Type B pancreatic cell (in vitro differentiated cells): ENCODE measurements around the gene MORF4L1. TPM values are rescaled to one million over a fixed set of nuclear protein-coding genes. Genes with fewer than 3 reads are reported as not detected.
"Not testable (repeated sequence)": the region's sequence is repeated elsewhere in the genome, so short reads cannot be mapped to it uniquely, and the experiment has no call there.

ENCODE experiments used
- DNase-seq: peaks from one replicate; pipeline ENCODE4 v3.0.0; 2021; ENCODE audit warnings: mixed read lengths; ENCODE audit not compliant: unreplicated experiment; ENCODE audit errors: extremely low spot score
- H3K27ac Mint-ChIP-seq: 2 replicates; pipeline ENCODE4 v1.8.0; 2021; ENCODE audit warnings: mild to moderate bottlenecking, mixed read lengths
- H3K27me3 Mint-ChIP-seq: 2 replicates; pipeline ENCODE4 v1.8.0; 2021; ENCODE audit warnings: mixed read lengths
- H3K36me3 Mint-ChIP-seq: 2 replicates; pipeline ENCODE4 v1.8.0; 2021; ENCODE audit warnings: mixed read lengths
- H3K4me1 Mint-ChIP-seq: one replicate; pipeline ENCODE4 v1.8.0; 2021; ENCODE audit warnings: mixed read lengths; ENCODE audit not compliant: unreplicated experiment
- H3K4me3 Mint-ChIP-seq: 2 replicates; pipeline ENCODE4 v1.8.0; 2021; ENCODE audit warnings: mild to moderate bottlenecking, mixed read lengths
- H3K9me3 Mint-ChIP-seq: 2 replicates; pipeline ENCODE4 v1.8.0; 2021; ENCODE audit warnings: mixed read lengths
- total RNA-seq: library from RNA; stranded (reverse); gene quantifications from 2 replicates; pipeline ENCODE4 v1.2.1, GENCODE V29; 2021; ENCODE audit warnings: low replicate concordance
- TF ChIP-seq, protein P1 (sequence below): fragments of 200-600 bp; sonication (generic); conservative IDR thresholded peaks from 2 replicates; pipeline ENCODE4 v1.5.0; 2021; ENCODE audit warnings: antibody characterized with exemption, mild to moderate bottlenecking

Gene MORF4L1
- total RNA-seq, 1 donor from 2014 or later = 372 TPM

DNA sequence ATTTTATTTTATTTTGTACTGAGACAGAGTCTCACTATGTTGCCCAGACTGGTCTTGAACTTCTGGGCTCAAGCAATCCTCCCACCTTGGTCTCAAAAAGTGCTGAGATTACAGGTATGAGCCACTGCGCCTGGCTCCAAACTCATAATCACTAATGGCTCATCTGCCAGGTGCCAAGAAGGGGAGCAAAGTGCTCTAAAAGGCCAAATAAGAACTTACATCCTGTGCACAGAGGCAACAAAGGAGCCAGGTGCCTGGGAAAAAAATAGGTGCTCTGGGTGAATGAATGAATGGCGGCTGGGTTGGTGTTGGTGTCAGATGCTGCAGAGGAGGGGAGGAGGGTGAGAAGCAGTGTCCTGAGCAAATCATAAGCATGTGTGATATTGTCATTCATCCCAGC lies 35.6 kb upstream of the MORF4L1 start:
- H3K4me1 Mint-ChIP-seq = peaks cover 12% of the 10 kb centered on the region
- H3K27me3 Mint-ChIP-seq = peaks cover 9% of the 10 kb centered on the region
- DNase-seq = no peak
- TF ChIP-seq, protein P1, sequence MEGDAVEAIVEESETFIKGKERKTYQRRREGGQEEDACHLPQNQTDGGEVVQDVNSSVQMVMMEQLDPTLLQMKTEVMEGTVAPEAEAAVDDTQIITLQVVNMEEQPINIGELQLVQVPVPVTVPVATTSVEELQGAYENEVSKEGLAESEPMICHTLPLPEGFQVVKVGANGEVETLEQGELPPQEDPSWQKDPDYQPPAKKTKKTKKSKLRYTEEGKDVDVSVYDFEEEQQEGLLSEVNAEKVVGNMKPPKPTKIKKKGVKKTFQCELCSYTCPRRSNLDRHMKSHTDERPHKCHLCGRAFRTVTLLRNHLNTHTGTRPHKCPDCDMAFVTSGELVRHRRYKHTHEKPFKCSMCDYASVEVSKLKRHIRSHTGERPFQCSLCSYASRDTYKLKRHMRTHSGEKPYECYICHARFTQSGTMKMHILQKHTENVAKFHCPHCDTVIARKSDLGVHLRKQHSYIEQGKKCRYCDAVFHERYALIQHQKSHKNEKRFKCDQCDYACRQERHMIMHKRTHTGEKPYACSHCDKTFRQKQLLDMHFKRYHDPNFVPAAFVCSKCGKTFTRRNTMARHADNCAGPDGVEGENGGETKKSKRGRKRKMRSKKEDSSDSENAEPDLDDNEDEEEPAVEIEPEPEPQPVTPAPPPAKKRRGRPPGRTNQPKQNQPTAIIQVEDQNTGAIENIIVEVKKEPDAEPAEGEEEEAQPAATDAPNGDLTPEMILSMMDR = no peak
- H3K9me3 Mint-ChIP-seq = no peaks in the 10 kb centered on the region
- no peaks in the 10 kb centered on the region for H3K36me3 Mint-ChIP-seq
- no peak overlapping the region for H3K4me3 Mint-ChIP-seq
- H3K27ac Mint-ChIP-seq = no peak overlapping the region

- TF ChIP-seq, protein P1 = no peak
- no peak overlapping the region for H3K27ac Mint-ChIP-seq
- no peak for DNase-seq
- no peak overlapping the region for H3K4me3 Mint-ChIP-seq
- H3K36me3 Mint-ChIP-seq = no peaks in the 10 kb centered on the region
- H3K4me1 Mint-ChIP-seq = peaks cover 15% of the 10 kb centered on the region
- no peaks in the 10 kb centered on the region for H3K9me3 Mint-ChIP-seq
- H3K27me3 Mint-ChIP-seq = peaks cover 9% of the 10 kb centered on the region
Observed at GRCh38 chr15:78837543-78837942, 35.1 kb upstream of the MORF4L1 start.

- H3K27me3 Mint-ChIP-seq = peaks cover 3% of the 10 kb centered on the region
- no peak for DNase-seq
Observed at GRCh38 chr15:78838489-78838888, 34.2 kb upstream of the MORF4L1 start.

DNA sequence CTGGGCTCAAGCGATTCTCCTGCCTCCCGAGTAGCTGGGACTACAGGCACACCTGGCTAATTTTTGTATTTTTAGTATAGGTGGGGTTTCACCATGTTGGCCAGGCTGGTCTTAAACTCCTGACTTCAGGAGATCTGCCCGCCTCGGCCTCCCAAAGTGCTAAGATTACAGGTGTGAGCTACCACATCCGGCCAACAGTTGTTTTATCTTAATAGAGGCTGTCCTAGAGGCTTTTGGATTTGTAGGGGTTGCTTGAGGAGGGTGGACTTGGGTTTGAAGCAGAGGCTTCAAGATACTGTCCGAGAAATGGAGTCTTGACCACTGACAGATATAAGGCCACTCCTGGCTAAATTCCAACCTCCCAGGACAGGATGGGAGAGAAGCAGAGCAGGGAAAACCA lies 33.5 kb upstream of the MORF4L1 start:
- H3K4me3 Mint-ChIP-seq, H3K27me3 Mint-ChIP-seq, DNase-seq, H3K9me3 Mint-ChIP-seq, H3K27ac Mint-ChIP-seq, H3K36me3 Mint-ChIP-seq: not testable (repeated sequence)
- peaks cover 16% of the 10 kb centered on the region for H3K4me1 Mint-ChIP-seq

More at GRCh38 chr15:78838489-78838888, 34.2 kb upstream of the MORF4L1 start:
- H3K36me3 Mint-ChIP-seq = no peaks in the 10 kb centered on the region
- H3K9me3 Mint-ChIP-seq = no peaks in the 10 kb centered on the region
- no peak overlapping the region for H3K27ac Mint-ChIP-seq
- TF ChIP-seq, protein P1 = no peak
- peaks cover 16% of the 10 kb centered on the region for H3K4me1 Mint-ChIP-seq
- no peak overlapping the region for H3K4me3 Mint-ChIP-seq

GRCh38 chr15:78840661-78841375 lies 31.9 kb upstream of the MORF4L1 start:
- TF ChIP-seq, protein P1 = no peak
- Mint-ChIP-seq H3K27me3 (peaks cover 6% of the 10 kb centered on the region), H3K4me3 (no peak overlapping the region), H3K27ac (no peak overlapping the region), H3K36me3 (no peaks in the 10 kb centered on the region), H3K9me3 (no peaks in the 10 kb centered on the region), H3K4me1 (peaks cover 16% of the 10 kb centered on the region)
- no peak for DNase-seq

DNA sequence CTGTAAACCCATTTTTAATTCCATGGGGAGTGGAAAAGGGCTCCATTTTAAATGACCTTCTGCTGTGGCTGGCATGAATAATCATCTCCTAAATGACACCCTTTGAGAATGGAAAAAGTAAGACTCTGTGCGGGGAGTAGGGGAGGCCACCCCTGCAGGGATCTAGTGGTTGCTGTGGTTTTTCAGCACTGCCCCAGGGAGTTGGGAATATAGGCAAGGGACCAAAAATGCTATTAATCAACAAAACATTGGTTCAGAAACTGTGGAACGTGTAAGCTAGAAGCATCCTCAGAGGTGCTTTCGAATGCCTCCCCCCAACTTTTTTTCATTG lies 31.3 kb upstream of the MORF4L1 start:
- no peak overlapping the region for H3K27ac Mint-ChIP-seq
- peaks cover 6% of the 10 kb centered on the region for H3K27me3 Mint-ChIP-seq
- H3K4me3 Mint-ChIP-seq = no peak overlapping the region
- H3K4me1 Mint-ChIP-seq = peaks cover 16% of the 10 kb centered on the region
- no peak for DNase-seq
- H3K36me3 Mint-ChIP-seq = no peaks in the 10 kb centered on the region
- TF ChIP-seq, protein P1 = no peak
- H3K9me3 Mint-ChIP-seq = no peaks in the 10 kb centered on the region
